Naive thymus-derived CD8-positive, alpha-beta T cell (primary cell): ENCODE results near the gene ARID5B. TPM values are rescaled to one million over a fixed set of nuclear protein-coding genes. Genes with fewer than 3 reads are reported as not detected.

Experiments
- ATAC-seq, 2 donors: fragments of 150-1000 bp; cut with Tn5 transposase in 1 of 2; sonication (Bioruptor Pico), chemical (Tn5 transposase) in 1 of 2; 1 replicate in 1 of 2; 2 replicates in 1 of 2; pipeline ENCODE4 v1.10.0; 2021; ENCODE audit warnings: mild to moderate bottlenecking in 2 of 2, moderate library complexity in 2 of 2
- POLR2A ChIA-PET: fragments of 350-600 bp; sonication (Branson Sonifier 250); formaldehyde crosslinking; loops from one replicate; lab custom pipeline; 2021; ENCODE audit warnings: antibody characterized with exemption; lab: Charles Lee
- DNase-seq, 10 donors: peaks; one replicate each; pipeline versions ENCODE4 v3.0.0 to v3.0.0-alpha.2; 2020 to 2022
- H3K27ac Mint-ChIP-seq, 10 donors: one replicate each; pipeline ENCODE4 v1.8.0; 2020 to 2022; ENCODE audit warnings: mild to moderate bottlenecking in 10 of 10, mixed read lengths in 10 of 10, moderate library complexity in 4 of 10, inconsistent platforms in 1 of 10
- H3K27me3 Mint-ChIP-seq, 5 donors: one replicate each; pipeline ENCODE4 v1.8.0; 2021 to 2022; ENCODE audit warnings: mixed read lengths in 5 of 5
- H3K36me3 Mint-ChIP-seq, 3 donors: one replicate each; pipeline ENCODE4 v1.8.0; 2020 to 2022; ENCODE audit warnings: mixed read lengths in 3 of 3, mild to moderate bottlenecking in 2 of 3, inconsistent platforms in 1 of 3
- H3K4me1 Mint-ChIP-seq, 4 donors: one replicate each; pipeline ENCODE4 v1.8.0; 2021 to 2022; ENCODE audit warnings: mixed read lengths in 4 of 4
- H3K4me3 Mint-ChIP-seq, 10 donors: one replicate each; pipeline ENCODE4 v1.8.0; 2020 to 2022; ENCODE audit warnings: mild to moderate bottlenecking in 10 of 10, mixed read lengths in 10 of 10, moderate library complexity in 6 of 10, inconsistent platforms in 1 of 10
- H3K9me3 Mint-ChIP-seq, 9 donors: one replicate each; pipeline ENCODE4 v1.8.0; 2020 to 2022; ENCODE audit warnings: mixed read lengths in 9 of 9, mild to moderate bottlenecking in 3 of 9, inconsistent platforms in 1 of 9, moderate library complexity in 1 of 9
- polyA plus RNA-seq, 3 donors: library from polyadenylated mRNA; unstranded; fragments of 300-500 nt; fragmentation: Illumina TruSeq; gene quantifications; one replicate each; pipeline ENCODE4 v1.2.3, GENCODE V29; 2021
- total RNA-seq, 8 experiments: library from RNA in 2 of 8; stranded (reverse) in 2 of 8; gene quantifications; one replicate each; pipeline ENCODE4 v1.2.3 and lab custom pipeline; 2021 to 2026

Gene ARID5B
- total and polyA plus RNA-seq, 5 experiments from 2014 or later = 9.6 to 22.5 (median 12.6) TPM

GRCh38 chr10:61992671-61993668 lies 91.5 kb downstream of the ARID5B start:
- ATAC-seq (peak; percentile 61 to 72), DNase-seq (peak in 5 of 10 donors; percentile 11 to 51 (median 33))
- Mint-ChIP-seq H3K27ac (peak overlapping the region in 9 of 10 donors; percentile 18 to 95 (median 79)), H3K36me3 (peaks cover 0 to 13% (median 4%) of the 10 kb centered on the region in 3 donors), H3K4me3 (peak overlapping the region in 8 of 10 donors; percentile 10 to 82 (median 40)), H3K27me3 (no peaks in the 10 kb centered on the region), H3K9me3 (no peaks in the 10 kb centered on the region), H3K4me1 (peaks cover 9 to 77% (median 32%) of the 10 kb centered on the region in 4 donors)
- POLR2A ChIA-PET = no interaction called here

GRCh38 chr10:61993711-61994401 lies 92.4 kb downstream of the ARID5B start:
- Mint-ChIP-seq H3K9me3 (no peaks in the 10 kb centered on the region), H3K27me3 (no peaks in the 10 kb centered on the region), H3K27ac (peak overlapping the region in 7 of 10 donors; percentile 4 to 90 (median 63)), H3K4me1 (peaks cover 7 to 79% (median 33%) of the 10 kb centered on the region in 4 donors), H3K4me3 (peak overlapping the region in 5 of 10 donors; percentile 2 to 82 (median 30)), H3K36me3 (peaks cover 0 to 13% (median 8%) of the 10 kb centered on the region in 3 donors)
- DNase-seq (peak in 1 of 10 donors; percentile 14), ATAC-seq (no peak)
- POLR2A ChIA-PET = no interaction called here

GRCh38 chr10:61994405-61995219 lies 93.1 kb downstream of the ARID5B start:
- Mint-ChIP-seq H3K27ac (peak overlapping the region in 4 of 10 donors; percentile 31 to 90 (median 54)), H3K27me3 (no peaks in the 10 kb centered on the region), H3K4me1 (peaks cover 8 to 85% (median 33%) of the 10 kb centered on the region in 4 donors), H3K36me3 (peaks cover 0 to 18% (median 13%) of the 10 kb centered on the region in 3 donors), H3K4me3 (peak overlapping the region in 1 of 10 donors; percentile 7), H3K9me3 (peaks cover 0 to under 1% (median 0%) of the 10 kb centered on the region in 9 donors)
- no peak for ATAC-seq
- POLR2A ChIA-PET = no interaction called here
- no peak for DNase-seq

GRCh38 chr10:61995220-61995503 lies 93.7 kb downstream of the ARID5B start:
- no peak for DNase-seq
- peak overlapping the region in 1 of 10 donors; percentile 90 for H3K27ac Mint-ChIP-seq
- POLR2A ChIA-PET = no interaction called here
- H3K4me1 Mint-ChIP-seq = peaks cover 9 to 85% (median 32%) of the 10 kb centered on the region in 4 donors
- no peaks in the 10 kb centered on the region for H3K27me3 Mint-ChIP-seq
- no peak for ATAC-seq
- peaks cover 0 to 21% (median 19%) of the 10 kb centered on the region in 3 donors for H3K36me3 Mint-ChIP-seq
- no peak overlapping the region for H3K4me3 Mint-ChIP-seq
- H3K9me3 Mint-ChIP-seq = peaks cover 0 to 3% (median 0%) of the 10 kb centered on the region in 9 donors

GRCh38 chr10:61998937-61999336 lies 97.4 kb downstream of the ARID5B start:
- Mint-ChIP-seq H3K27me3 (no peaks in the 10 kb centered on the region), H3K9me3 (peaks cover 0 to 3% (median 0%) of the 10 kb centered on the region in 9 donors), H3K27ac (peak overlapping the region in 2 of 10 donors; percentile 26 to 76), H3K4me1 (peaks cover 5 to 78% (median 13%) of the 10 kb centered on the region in 4 donors), H3K4me3 (no peak overlapping the region), H3K36me3 (peaks cover 6 to 44% (median 34%) of the 10 kb centered on the region in 3 donors)
- POLR2A ChIA-PET = no interaction called here
- no peak for DNase-seq
- no peak for ATAC-seq

GRCh38 chr10:62000037-62000603 lies 98.6 kb downstream of the ARID5B start:
- Mint-ChIP-seq H3K36me3 (peaks cover 6 to 50% (median 34%) of the 10 kb centered on the region in 3 donors), H3K4me1 (peaks cover 5 to 80% (median 17%) of the 10 kb centered on the region in 4 donors), H3K4me3 (peak overlapping the region in 1 of 10 donors; percentile 8), H3K27ac (peak overlapping the region in 3 of 10 donors; percentile 2 to 76 (median 70)), H3K9me3 (peaks cover 0 to 3% (median 0%) of the 10 kb centered on the region in 9 donors), H3K27me3 (no peaks in the 10 kb centered on the region)
- ATAC-seq (peak in 1 of 2 donors; percentile 54), DNase-seq (peak in 1 of 10 donors; percentile 12)
- POLR2A ChIA-PET = no interaction called here

DNA sequence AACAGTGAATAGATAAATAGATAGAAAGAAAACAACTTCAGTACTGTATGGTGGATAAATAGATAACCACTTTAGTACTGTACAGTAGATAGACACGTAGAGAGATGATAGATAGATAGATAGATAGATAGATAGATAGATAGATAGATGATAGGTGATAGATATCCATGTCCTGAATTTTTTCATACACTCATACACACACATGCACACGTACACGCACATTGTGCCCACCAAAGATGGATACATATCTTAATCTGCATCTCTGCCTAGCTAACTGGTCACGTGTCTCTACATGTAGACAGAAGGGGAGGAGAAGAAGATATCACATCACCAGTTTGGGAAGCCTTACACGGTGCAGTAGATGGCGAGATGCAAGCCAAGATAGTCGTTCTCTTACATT lies 99.2 kb downstream of the ARID5B start:
- Mint-ChIP-seq H3K27ac (peak overlapping the region in 4 of 10 donors; percentile 2 to 76 (median 66)), H3K36me3 (peaks cover 11 to 55% (median 40%) of the 10 kb centered on the region in 3 donors), H3K4me1 (peaks cover 5 to 80% (median 21%) of the 10 kb centered on the region in 4 donors), H3K9me3 (peaks cover 0 to 3% (median 0%) of the 10 kb centered on the region in 9 donors), H3K4me3 (peak overlapping the region in 1 of 10 donors; percentile 26), H3K27me3 (no peaks in the 10 kb centered on the region)
- POLR2A ChIA-PET = no interaction called here
- DNase-seq (no peak), ATAC-seq (no peak)

- ATAC-seq = no peak
- Mint-ChIP-seq H3K4me1 (peaks cover 5 to 86% (median 23%) of the 10 kb centered on the region in 4 donors), H3K27ac (peak overlapping the region in 2 of 10 donors; percentile 3 to 76), H3K27me3 (no peaks in the 10 kb centered on the region), H3K4me3 (no peak overlapping the region), H3K9me3 (peaks cover 0 to 3% (median 0%) of the 10 kb centered on the region in 9 donors), H3K36me3 (peaks cover 13 to 58% (median 45%) of the 10 kb centered on the region in 3 donors)
- POLR2A ChIA-PET = no interaction called here
- DNase-seq = no peak
Measured at GRCh38 chr10:62001898-62002297, 100.4 kb downstream of the ARID5B start.

GRCh38 chr10:62002753-62003152 lies 101.3 kb downstream of the ARID5B start:
- Mint-ChIP-seq H3K27me3 (no peaks in the 10 kb centered on the region), H3K36me3 (peaks cover 13 to 55% (median 42%) of the 10 kb centered on the region in 3 donors), H3K27ac (no peak overlapping the region), H3K4me1 (peaks cover 5 to 86% (median 23%) of the 10 kb centered on the region in 4 donors), H3K9me3 (peaks cover 0 to 3% (median 0%) of the 10 kb centered on the region in 9 donors), H3K4me3 (no peak overlapping the region)
- DNase-seq (no peak), ATAC-seq (no peak)
- POLR2A ChIA-PET = no interaction called here

DNA sequence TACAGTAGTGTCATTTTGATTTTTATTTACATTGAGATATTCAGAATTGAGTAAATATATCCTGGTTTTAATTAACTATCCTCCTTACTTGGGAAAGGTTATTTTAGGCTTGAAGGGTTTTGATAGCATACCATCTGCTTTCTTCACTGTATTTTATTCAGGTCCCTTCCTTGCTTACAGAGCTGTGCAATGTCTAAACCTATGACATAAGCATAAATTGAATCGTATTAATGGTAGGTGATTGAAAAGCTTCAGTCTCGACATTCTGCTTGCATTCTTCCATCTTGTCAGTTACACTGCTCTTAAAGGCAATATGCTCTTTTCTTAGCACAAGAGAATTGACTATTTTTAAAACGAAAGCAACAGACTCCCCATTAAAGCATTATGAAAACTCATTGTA lies 102.5 kb downstream of the ARID5B start:
- no peak overlapping the region for H3K4me3 Mint-ChIP-seq
- POLR2A ChIA-PET = no interaction called here
- ATAC-seq = no peak
- H3K9me3 Mint-ChIP-seq = peaks cover 0 to 3% (median 0%) of the 10 kb centered on the region in 9 donors
- H3K36me3 Mint-ChIP-seq = peaks cover 13 to 50% (median 41%) of the 10 kb centered on the region in 3 donors
- H3K27ac Mint-ChIP-seq = peak overlapping the region in 1 of 10 donors; percentile 21
- DNase-seq = no peak
- H3K4me1 Mint-ChIP-seq = peaks cover 5 to 86% (median 18%) of the 10 kb centered on the region in 4 donors
- H3K27me3 Mint-ChIP-seq = no peaks in the 10 kb centered on the region

- peak overlapping the region in 1 of 10 donors; percentile 72 for H3K27ac Mint-ChIP-seq
- POLR2A ChIA-PET = no interaction called here
Measured at GRCh38 chr10:62005281-62005680, 103.8 kb downstream of the ARID5B start.

More at GRCh38 chr10:62005281-62005680, 103.8 kb downstream of the ARID5B start:
- Mint-ChIP-seq H3K4me1 (peaks cover 3 to 86% (median 18%) of the 10 kb centered on the region in 4 donors), H3K27me3 (no peaks in the 10 kb centered on the region), H3K4me3 (no peak overlapping the region), H3K36me3 (peaks cover 13 to 40% (median 30%) of the 10 kb centered on the region in 3 donors), H3K9me3 (no peaks in the 10 kb centered on the region)
- DNase-seq = no peak
- no peak for ATAC-seq
